GM19328 (cell line): ENCODE measurements around the gene TPD52L2.

Experiments
- ATAC-seq: cut with Tn5 transposase; IDR thresholded peaks from one replicate; pipeline ENCODE4 v1.9.1; 2021; ENCODE audit warnings: mild to moderate bottlenecking, moderate library complexity; ENCODE audit not compliant: unreplicated experiment

The TPD52L2 gene

DNA sequence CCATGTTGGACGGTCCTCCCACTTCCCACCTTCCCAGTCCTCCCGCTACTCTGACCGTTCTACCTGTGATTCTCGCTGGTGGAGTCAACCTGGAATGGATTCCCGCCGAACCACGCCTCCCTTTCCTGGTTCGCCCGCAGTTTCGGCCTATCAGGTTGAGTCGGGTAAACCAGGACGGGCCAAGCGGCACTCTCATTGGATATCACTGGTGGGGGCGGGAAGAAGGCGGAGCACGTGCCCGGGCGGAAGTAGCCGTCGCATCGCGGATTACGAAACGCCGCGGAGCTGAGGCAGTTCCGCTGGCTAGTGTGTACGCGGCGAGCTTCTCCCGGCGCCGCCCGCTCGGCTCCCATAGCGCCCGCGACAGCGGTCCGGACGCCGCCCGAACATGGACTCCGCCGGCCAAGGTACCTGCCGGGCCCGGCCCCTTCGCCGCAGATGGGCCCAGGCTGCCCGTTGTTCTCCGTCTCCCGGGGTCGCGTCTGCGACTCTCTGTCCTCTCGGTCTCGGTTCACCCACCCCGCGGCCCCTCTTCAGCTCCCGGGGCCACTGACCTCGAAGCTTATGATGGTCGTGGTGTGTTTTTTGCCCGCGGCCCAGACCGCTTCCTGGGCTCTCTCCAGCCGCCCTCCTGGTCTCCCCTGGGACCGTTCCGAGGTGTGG lies at the start of gene TPD52L2:
Gene TPD52L2, plus strand, starts transcription at position 293 of the 663 bp plus-strand sequence. Its CDS starts 96 bp downstream, at position 389.
- peak; percentile 69 for ATAC-seq

DNA sequence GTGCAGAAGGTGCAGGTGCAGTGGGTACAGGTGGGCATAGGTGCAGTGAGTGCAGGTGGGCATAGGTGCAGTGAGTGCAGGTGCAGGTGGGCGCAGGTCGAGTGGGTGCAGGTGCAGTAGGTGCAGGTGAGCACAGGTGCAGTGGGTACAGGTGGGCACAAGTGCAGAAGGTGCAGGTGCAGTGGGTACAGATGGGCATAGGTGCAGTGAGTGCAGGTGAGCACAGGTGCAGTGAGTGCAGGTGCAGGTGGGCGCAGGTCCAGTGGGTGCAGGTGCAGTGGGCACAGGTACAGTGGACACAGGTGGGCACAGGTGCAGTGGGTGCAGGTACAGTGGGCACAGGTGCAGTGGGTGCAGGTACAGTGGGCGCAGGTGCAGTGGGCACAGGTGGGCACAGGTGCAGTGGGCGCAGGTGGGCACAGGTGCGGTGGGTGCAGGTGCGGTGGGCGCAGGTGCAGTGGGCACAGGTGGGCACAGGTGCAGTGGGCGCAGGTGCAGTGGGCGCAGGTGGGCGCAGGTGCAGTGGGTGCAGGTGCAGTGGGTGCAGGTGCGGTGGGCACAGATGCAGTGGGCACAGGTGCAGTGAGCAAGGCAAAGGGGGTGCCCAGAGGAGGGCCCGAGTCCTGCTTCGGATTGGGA lies 49.3 kb upstream of the TPD52L2 start:
- ATAC-seq: no peak

DNA sequence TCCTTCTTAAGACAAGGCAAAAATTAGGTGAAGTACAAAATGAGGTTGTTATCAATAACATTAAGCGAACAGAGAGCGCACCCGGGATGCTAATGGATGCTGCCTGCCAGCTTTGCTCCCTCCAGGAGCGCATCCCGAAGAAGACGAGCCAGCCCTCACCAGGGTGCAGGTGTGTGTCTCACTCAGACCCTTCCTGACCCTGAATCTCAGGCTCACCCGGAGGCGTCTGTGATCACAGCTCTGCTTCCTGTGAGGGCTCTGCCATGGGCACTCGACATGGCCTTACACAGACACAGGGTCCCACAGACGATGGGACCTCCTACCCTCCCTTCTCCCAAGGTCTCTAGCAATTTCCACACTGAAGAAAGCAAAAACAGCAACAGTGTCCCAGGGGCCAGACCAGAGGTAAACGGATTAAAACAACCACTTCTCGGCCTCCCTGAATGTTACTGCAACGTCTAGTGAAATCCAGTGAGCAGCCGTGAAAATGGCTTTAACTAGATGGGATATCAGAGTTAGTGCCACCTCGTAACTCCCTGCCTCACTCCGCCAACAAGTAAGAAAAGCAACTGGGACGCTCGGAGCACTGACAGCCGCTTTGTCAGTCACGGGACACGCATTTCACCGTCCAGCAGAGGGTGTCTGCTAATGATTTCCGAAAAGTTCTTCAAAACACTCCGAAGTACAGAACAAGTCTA lies 45.7 kb upstream of the TPD52L2 start:
- ATAC-seq: no peak

DNA sequence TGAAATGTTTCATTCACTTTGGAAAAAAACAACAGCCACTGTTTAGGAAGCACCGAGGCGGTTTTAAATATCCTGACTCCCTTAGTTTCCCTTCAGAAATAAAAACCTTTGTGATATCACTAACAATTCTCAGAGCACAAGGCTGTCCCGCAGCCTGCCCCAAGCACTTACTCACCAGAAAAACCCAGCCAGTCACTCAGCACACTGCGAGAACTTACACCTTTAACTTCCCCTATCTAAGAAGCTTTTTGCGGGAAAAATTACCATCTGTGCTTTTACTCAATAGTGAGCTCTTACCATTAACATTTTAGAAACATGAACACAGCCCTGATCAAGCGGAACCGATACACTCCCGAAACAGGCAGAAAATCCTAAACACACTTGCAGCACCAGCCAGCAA lies 43.3 kb upstream of the TPD52L2 start:
- ATAC-seq: no peak

DNA sequence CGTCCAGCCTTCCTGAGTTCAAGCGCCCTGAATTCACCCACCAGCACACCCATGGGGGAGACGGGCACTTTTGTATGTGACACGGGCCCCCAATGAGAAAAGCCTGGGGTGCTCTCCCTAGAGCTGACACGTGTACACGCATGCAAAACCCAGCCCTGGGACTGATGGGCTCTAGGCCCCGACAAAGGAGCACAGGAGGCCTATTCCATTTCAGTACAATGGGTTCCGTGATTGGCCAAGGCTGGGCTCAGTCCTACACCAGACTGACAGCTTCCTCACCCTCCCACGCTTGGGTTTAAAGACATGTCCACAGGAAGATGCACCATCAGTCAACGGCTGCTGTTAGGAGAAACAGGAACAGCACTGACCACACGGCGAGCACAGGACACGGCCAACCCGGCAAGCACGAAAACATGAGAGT lies 42.8 kb upstream of the TPD52L2 start:
- no peak for ATAC-seq

DNA sequence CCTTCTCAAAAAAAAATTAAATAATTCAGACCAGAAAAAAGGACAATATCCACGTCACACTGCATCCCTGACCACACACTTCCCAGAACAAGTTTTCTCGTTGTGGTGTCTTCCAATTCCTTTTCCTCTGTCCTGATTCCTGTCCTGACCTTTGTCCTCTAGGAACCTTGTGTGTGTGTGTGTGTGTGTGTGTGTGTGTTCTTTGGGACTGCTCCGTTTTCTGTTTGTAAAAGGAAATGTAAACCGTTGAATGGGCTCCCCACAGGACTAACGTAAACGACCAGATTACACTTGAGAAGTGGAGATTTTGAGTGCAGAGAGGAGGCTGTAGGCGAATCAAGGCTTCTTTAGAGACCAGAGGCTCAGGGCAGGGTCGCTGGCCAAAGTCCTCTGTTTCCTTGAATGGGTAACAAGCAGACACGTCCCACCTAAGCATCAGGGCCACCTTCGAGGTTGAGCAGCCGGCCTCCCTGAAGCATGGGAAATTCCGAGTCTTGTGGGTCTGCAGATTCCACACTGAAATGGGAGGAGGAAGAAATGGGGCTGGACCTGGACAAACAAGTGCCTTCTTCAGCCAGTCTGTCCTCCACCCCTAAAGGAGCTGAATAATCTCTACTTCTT lies 41.3 kb upstream of the TPD52L2 start:
- ATAC-seq: no peak

DNA sequence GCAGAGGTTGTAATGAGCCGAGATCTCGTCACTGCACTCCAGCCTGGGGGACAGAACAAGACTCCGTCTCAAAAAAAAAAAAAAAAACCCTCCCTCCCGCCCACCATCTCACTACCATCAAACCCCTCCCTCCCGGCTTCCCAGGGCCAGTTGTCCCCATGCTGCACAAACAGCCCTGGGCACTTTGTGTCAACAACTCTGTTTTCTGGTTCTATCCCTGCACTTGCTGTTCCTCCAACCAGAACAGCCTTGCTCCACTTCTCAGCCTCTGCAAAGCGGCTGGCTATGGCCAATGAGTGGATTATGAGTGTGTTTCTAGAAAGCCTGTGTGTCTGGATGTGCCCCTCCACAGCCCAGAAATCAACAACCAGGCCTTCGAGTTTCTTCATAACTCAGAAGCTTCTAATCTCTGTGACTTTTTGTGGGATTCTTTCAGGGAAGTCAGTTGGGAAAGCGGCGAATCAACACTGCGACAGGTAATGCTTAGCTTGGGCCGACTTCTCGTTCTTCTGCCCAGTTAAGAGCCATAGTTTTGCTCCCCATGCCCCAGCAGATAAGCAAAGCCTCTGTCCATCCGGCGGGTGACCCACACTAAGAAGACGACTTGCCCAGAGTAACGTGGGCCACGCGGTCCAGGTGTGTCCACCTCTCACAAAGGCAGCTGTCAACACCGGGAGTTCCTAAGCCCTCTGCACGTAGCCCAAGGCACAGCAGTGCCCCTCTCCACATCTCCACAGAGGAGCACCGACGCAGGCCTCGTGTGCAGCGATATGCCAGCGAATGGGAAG lies 39.5 kb upstream of the TPD52L2 start:
- no peak for ATAC-seq

DNA sequence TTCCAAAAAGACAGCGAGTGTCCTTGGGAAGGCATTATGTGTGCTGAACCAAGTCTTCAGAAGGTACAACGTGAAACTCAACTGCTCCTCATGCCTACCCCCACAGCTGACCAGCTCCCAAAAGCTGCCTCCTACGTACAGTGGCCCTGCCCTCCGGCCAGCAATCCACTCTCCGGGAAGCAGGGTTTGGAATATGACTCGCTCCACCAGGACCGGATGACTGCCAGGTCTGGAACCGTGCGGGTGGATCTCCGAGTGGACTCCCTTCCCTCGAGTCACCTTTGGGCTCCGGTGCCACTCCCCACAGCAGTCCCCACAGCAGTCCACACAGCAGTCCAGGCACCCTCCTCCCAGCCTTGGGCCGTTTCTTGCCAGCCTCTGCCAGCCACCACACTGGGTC lies 38.3 kb upstream of the TPD52L2 start:
- ATAC-seq: no peak

DNA sequence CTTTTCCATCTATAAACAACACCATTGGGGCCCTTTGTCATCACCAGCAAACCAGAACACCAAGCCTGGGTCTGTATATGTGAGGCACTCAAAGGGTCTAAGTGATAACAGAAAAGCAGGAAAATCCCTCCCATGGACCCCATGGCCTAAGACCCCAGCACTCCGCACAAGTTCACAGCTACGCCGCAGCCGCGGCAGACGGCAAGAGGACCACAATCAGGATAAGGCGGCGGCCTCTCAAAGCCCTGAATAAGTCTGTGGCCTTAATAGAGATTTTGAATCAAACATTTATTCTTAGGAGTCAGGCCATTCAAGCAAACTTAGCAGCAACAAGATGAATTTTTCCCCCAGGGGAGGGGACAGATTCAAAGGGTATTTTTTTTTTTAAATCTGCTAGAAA lies 36.9 kb upstream of the TPD52L2 start:
- ATAC-seq: no peak

DNA sequence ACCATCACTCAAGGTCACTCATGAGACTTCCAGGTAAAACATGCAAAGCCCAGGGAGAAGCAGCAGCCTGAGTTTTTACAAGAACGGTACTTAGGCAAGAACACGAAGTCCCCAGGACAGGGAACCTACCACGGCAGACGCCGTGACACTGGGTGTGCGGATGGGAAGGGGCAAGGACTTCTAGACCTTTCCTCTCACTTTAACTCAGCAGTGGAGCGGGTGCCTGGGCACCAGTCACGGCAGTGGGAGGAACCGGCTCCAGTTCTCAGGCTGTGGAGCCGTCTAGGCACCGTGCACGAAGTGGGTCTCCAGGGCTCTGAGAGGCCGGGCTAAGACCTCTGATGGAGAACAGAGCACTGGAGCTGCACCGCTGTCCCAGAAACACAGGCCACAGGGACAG lies 36.5 kb upstream of the TPD52L2 start:
- no peak for ATAC-seq

DNA sequence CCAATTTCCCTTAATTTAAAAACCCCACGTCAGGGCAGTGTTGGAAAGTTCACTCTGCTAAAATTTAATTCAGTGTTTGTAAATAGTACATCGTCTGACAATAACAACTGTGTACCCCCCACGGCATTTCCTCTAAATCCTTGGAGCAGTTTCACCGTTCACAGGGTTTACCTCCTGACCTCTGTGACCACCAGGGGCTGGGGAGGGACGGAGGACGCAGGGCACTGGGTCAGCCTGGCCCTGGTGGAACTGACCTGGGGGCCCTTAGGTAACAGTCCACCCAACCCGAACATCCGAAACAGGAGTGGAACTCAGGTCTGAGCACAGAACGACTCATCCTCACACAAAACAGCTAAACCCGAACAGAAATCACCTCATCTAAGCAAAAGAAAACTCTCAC lies 36.1 kb upstream of the TPD52L2 start:
- ATAC-seq: no peak

DNA sequence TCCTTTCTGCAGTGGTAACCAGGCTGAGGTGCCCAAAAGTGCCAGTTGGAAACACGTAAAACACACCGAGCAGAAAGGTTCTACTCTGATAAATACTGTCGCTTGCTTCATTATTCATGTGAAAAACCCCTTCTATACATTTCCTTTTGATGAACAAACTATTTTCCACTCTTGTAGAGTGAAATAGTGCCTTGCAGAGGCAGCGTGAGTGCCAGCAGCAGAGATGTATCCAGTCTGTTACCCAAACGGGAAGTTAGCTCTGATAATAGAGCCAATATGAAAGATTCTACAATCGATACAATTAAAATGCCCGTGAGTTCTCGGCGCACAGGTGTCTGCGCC lies 35.5 kb upstream of the TPD52L2 start:
- ATAC-seq: no peak

DNA sequence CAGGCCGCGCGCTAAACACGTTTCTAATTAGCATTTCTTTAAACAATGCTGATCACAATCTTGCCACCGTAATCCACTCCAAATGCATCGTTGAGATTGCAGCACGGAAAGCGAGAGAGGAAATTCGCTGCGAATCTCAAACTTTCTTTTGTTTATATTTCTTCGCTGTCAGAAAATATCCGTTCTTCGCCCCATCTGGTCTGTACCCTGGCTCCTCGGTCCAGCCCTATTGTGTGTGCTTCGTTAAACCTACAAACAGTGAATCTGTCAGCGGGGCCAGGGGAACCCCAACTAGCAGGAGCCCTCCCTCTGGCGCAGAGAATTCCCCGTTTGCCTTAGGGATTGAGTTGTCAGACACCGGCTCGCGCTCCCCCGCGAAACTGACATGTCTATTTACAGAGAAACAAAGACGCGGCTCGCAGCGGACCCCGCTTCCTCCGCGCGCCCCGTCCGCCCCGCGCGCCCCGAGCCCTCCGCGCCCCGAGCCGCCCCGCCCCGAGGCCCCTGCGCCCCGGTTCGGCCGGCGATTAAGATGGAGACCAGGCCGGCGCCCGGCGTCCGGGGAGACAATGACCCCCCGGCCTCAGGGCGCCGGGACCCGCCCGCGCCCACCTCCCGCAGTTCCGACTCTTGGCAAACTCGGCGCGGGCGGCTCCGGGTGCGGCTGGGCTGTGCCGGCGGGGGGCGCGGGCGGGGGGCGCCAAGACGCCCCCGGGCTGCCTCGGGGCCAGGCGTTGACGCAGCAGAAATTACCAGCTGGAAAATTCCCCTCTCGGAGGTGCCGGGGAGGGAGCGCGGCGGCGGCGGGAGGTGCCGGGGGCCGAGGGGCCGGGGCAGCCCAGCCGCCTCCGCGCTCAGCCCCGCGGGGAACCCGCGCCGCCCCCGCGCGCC lies 34.9 kb upstream of the TPD52L2 start:
- ATAC-seq: no peak

DNA sequence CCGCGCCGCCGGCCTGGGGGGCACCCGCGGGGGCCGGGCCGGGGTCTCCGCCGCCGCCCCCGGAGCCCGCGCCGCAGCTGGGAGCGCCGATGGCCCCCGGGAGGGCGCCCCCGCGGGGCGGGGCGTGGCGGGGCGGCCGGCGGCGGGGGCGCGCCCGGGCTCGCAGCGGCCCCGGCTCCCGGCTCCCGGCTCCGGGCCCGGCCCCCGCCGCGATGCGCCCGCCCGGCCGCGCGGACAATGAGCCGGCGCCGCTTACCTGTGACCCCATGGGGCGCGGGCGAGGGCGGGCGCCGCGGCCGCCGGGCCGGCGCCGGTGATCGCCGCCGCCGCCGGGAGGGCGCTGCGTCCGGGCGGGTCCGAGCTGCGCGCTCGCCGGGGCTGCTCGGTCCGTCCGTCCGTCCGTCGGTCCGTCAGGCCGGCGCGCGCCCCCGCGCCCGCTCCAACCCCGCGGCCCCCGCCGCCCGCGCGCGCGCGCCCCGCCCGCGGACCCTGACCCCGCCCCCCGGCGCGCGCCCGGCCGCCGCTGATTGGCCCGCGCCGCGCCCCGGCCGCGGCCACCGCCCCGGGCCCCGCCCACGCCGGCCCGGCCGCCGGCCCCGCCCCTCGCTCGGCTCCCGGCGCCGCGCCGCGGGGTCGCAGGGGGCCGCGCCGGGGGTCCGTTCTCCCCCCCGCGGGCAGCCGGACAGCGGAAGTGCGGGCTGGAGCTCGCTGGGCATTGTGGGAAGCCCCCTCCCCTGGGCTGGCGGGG lies 34.1 kb upstream of the TPD52L2 start, which contains the start of gene ZBTB46:
Gene ZBTB46, minus strand, starts transcription at position 424 of the 748 bp plus-strand sequence. CDS start 40,507 bp downstream, outside the sequence.
- ATAC-seq: no peak

DNA sequence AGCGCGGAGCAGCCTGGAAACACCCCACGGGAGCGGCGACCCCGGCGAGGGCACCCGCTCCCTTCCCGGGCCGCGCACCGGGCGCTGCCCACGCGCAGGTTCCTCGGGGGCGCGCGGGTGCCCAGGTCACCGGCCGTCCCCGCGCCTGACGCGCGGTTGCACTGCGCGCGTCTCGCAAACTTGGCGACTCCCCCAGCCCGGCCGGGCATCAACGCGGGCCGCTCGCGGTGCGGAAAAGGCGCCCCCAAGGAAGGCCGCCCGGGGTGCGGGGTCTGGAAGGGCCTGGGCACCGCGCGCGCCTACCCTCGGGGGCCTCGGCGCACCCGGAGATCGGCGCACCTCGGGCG lies 33.5 kb upstream of the TPD52L2 start:
- no peak for ATAC-seq

DNA sequence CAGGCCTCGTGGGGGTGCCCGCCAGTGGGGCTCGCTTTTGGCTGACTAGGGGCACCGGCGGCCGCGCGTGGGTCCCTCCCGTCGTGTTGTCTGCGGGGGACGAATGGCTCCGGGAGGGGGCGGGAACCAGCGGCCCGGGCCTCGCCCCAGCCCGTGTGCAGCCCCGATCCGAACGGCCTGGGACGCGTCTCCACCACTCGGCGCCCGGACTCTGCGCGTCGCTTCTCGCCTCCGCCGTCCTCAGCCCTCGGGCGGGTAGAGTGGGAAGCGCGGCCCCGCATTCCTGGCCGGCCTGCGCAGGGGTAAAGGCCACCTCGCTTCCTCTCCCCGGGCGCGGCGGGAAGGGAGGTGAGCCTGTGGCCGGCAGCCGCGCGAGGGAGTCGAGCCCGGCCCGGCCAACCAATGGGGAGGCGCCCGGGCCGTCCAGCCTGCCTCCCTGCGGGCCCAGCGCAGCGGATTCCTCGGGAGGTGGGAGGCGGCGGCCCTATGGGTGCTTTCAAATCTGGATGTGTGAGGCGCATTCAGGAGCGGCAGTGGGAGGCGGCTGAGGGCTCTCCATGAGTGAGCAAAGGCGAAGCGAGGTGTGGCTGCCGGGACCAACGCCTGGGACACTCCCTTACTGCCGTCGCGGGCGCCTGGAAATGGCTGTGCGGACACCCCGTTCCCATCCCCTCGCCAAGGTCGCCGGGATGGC lies 32.9 kb upstream of the TPD52L2 start:
- no peak for ATAC-seq

DNA sequence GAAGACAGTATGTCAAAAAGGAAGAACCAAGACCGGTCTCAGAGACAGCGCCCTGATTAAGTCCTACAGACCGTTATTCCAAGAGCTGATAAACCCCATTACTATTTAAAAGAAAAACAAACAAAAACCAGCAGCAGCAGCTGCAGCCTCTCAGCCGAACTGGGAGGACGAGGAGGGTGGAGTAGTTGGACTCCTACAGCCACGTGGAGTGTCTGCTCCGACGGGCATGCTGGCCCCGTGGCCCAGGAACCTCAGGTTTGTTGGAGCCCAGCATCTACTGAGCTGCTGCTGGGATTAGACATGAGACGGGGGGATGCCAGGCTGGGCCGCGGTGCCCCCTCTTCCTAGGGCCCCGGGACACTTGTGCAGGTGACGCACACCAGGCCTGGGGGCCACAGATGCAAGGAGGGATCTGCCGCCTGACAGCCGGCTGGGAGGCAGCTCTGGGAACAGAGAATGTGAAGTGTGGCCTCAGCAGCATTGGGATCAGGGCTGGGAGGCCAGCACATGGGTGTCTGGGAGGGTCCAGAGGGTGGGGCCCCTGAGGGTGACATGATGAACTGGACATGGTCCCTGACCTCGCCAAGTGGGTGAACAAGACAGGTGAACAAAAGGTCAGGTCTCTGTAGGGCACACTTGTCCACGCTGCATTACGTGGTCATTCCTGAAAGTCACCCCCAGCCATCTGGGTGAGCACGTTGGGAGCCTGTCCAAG lies 31.1 kb upstream of the TPD52L2 start:
- no peak for ATAC-seq

DNA sequence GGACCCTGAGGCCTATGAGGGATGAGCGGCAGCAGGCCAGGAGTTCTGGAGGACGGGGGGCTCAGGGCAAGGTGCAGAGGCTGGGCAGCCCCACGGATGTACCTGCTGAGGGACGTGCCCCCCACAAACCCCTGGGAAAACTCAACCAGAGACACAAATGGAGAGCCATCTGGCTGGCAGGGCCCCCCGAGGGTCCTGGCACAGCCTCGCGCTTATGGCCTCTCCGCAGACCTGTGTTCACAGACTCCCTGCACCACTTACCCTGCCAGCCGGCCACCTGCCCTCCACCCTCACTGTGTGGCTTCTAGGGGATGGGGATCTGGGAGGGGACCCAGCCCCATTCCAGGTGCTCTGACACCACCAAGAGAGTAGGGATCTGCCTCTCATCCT lies 30.6 kb upstream of the TPD52L2 start:
- ATAC-seq: no peak
